ENCODE data around the gene LNX1.

Gene LNX1

GRCh38 chr4:53527326-53527725 lies 64.0 kb downstream of the LNX1 start:
- Mint-ChIP-seq H3K36me3 (no peaks in the 10 kb centered on the region), H3K9me3 (no peaks in the 10 kb centered on the region), H3K27me3 (peaks cover 8% of the 10 kb centered on the region), H3K4me1 (no peaks in the 10 kb centered on the region), H3K4me3 (no peak overlapping the region), H3K27ac (no peak overlapping the region)
- ATAC-seq (ENCODE audit: low read depth) = no peak
- no peak for DNase-seq (ENCODE audit: low spot score in 2 of 2)

GRCh38 chr4:53522334-53522733 lies 69.0 kb downstream of the LNX1 start:
- no peak overlapping the region for H3K4me3 Mint-ChIP-seq
- H3K27me3 Mint-ChIP-seq = peaks cover 10% of the 10 kb centered on the region
- no peak overlapping the region for H3K27ac Mint-ChIP-seq
- H3K4me1 Mint-ChIP-seq = no peaks in the 10 kb centered on the region
- no peak for DNase-seq (ENCODE audit: low spot score in 2 of 2)
- H3K9me3 Mint-ChIP-seq = no peaks in the 10 kb centered on the region
- H3K36me3 Mint-ChIP-seq = no peaks in the 10 kb centered on the region
- no peak for ATAC-seq (ENCODE audit: low read depth)

GRCh38 chr4:53520116-53520515 lies 71.2 kb downstream of the LNX1 start:
- DNase-seq (ENCODE audit: low spot score in 2 of 2) = no peak
- H3K4me1 Mint-ChIP-seq = no peaks in the 10 kb centered on the region
- no peaks in the 10 kb centered on the region for H3K9me3 Mint-ChIP-seq
- H3K27me3 Mint-ChIP-seq = peaks cover 7% of the 10 kb centered on the region
- ATAC-seq (ENCODE audit: low read depth) = no peak
- no peaks in the 10 kb centered on the region for H3K36me3 Mint-ChIP-seq
- H3K27ac Mint-ChIP-seq = no peak overlapping the region
- H3K4me3 Mint-ChIP-seq = no peak overlapping the region

- ATAC-seq (ENCODE audit: low read depth) (no peak), DNase-seq (ENCODE audit: low spot score in 2 of 2) (no peak)
- no peak overlapping the region for H3K27ac Mint-ChIP-seq
- H3K36me3 Mint-ChIP-seq = no peaks in the 10 kb centered on the region
- H3K9me3 Mint-ChIP-seq = no peaks in the 10 kb centered on the region
- H3K4me1 Mint-ChIP-seq = no peaks in the 10 kb centered on the region
- no peak overlapping the region for H3K4me3 Mint-ChIP-seq
- peaks cover 7% of the 10 kb centered on the region for H3K27me3 Mint-ChIP-seq
Observed at GRCh38 chr4:53518807-53519206, 72.5 kb downstream of the LNX1 start.

GRCh38 chr4:53515076-53515475 lies 76.2 kb downstream of the LNX1 start:
- no peaks in the 10 kb centered on the region for H3K4me1 Mint-ChIP-seq
- H3K9me3 Mint-ChIP-seq = no peaks in the 10 kb centered on the region
- no peaks in the 10 kb centered on the region for H3K36me3 Mint-ChIP-seq
- ATAC-seq (ENCODE audit: low read depth) (no peak), DNase-seq (ENCODE audit: low spot score in 2 of 2) (no peak)
- peaks cover 1% of the 10 kb centered on the region for H3K27me3 Mint-ChIP-seq
- no peak overlapping the region for H3K27ac Mint-ChIP-seq
- H3K4me3 Mint-ChIP-seq = no peak overlapping the region

- Mint-ChIP-seq H3K27me3 (peaks cover 1% of the 10 kb centered on the region), H3K4me3 (no peak overlapping the region), H3K27ac (no peak overlapping the region), H3K9me3 (no peaks in the 10 kb centered on the region), H3K36me3 (no peaks in the 10 kb centered on the region), H3K4me1 (no peaks in the 10 kb centered on the region)
- DNase-seq (ENCODE audit: low spot score in 2 of 2) (no peak), ATAC-seq (ENCODE audit: low read depth) (no peak)
Observed at GRCh38 chr4:53514509-53514908, 76.8 kb downstream of the LNX1 start.

- no peak overlapping the region for H3K4me3 Mint-ChIP-seq
- no peaks in the 10 kb centered on the region for H3K4me1 Mint-ChIP-seq
- H3K36me3 Mint-ChIP-seq = no peaks in the 10 kb centered on the region
- peaks cover 1% of the 10 kb centered on the region for H3K27me3 Mint-ChIP-seq
- no peak overlapping the region for H3K27ac Mint-ChIP-seq
- no peaks in the 10 kb centered on the region for H3K9me3 Mint-ChIP-seq
- ATAC-seq (ENCODE audit: low read depth) = no peak
- no peak for DNase-seq (ENCODE audit: low spot score in 2 of 2)
Observed at GRCh38 chr4:53512608-53513007, 78.7 kb downstream of the LNX1 start.

GRCh38 chr4:53511014-53511413 lies 80.3 kb downstream of the LNX1 start:
- H3K36me3 Mint-ChIP-seq = no peaks in the 10 kb centered on the region
- H3K9me3 Mint-ChIP-seq = no peaks in the 10 kb centered on the region
- ATAC-seq (ENCODE audit: low read depth) (no peak), DNase-seq (ENCODE audit: low spot score in 2 of 2) (no peak)
- H3K27me3 Mint-ChIP-seq = no peaks in the 10 kb centered on the region
- no peak overlapping the region for H3K4me3 Mint-ChIP-seq
- no peak overlapping the region for H3K27ac Mint-ChIP-seq
- no peaks in the 10 kb centered on the region for H3K4me1 Mint-ChIP-seq

GRCh38 chr4:53510321-53510720 lies 81.0 kb downstream of the LNX1 start:
- DNase-seq (ENCODE audit: low spot score in 2 of 2) (no peak), ATAC-seq (ENCODE audit: low read depth) (no peak)
- Mint-ChIP-seq H3K36me3 (no peaks in the 10 kb centered on the region), H3K27ac (no peak overlapping the region), H3K9me3 (no peaks in the 10 kb centered on the region), H3K4me3 (no peak overlapping the region), H3K4me1 (no peaks in the 10 kb centered on the region), H3K27me3 (peaks cover 5% of the 10 kb centered on the region)

GRCh38 chr4:53508446-53508845 lies 82.8 kb downstream of the LNX1 start:
- Mint-ChIP-seq H3K9me3 (no peaks in the 10 kb centered on the region), H3K4me1 (no peaks in the 10 kb centered on the region)
- DNase-seq (ENCODE audit: low spot score in 2 of 2) = no peak

GRCh38 chr4:53507671-53508286 lies 83.5 kb downstream of the LNX1 start:
- no peak for DNase-seq (ENCODE audit: low spot score in 2 of 2)

More at GRCh38 chr4:53508446-53508845, 82.8 kb downstream of the LNX1 start:
- Mint-ChIP-seq H3K27ac (no peak overlapping the region), H3K27me3 (peaks cover 7% of the 10 kb centered on the region), H3K4me3 (no peak overlapping the region), H3K36me3 (no peaks in the 10 kb centered on the region)
- ATAC-seq (ENCODE audit: low read depth) = no peak

GRCh38 chr4:53507058-53507457 lies 84.2 kb downstream of the LNX1 start:
- no peaks in the 10 kb centered on the region for H3K36me3 Mint-ChIP-seq
- H3K27me3 Mint-ChIP-seq = peaks cover 9% of the 10 kb centered on the region
- ATAC-seq (ENCODE audit: low read depth) (no peak), DNase-seq (ENCODE audit: low spot score in 2 of 2) (no peak)
- H3K9me3 Mint-ChIP-seq = no peaks in the 10 kb centered on the region
- no peaks in the 10 kb centered on the region for H3K4me1 Mint-ChIP-seq
- no peak overlapping the region for H3K4me3 Mint-ChIP-seq
- no peak overlapping the region for H3K27ac Mint-ChIP-seq

More at GRCh38 chr4:53507671-53508286, 83.5 kb downstream of the LNX1 start:
- Mint-ChIP-seq H3K27me3 (peaks cover 9% of the 10 kb centered on the region), H3K36me3 (no peaks in the 10 kb centered on the region), H3K4me1 (no peaks in the 10 kb centered on the region), H3K9me3 (no peaks in the 10 kb centered on the region), H3K27ac (no peak overlapping the region), H3K4me3 (no peak overlapping the region)
- no peak for ATAC-seq (ENCODE audit: low read depth)

GRCh38 chr4:53505947-53506346 lies 85.3 kb downstream of the LNX1 start:
- ATAC-seq (ENCODE audit: low read depth) (no peak), DNase-seq (ENCODE audit: low spot score in 2 of 2) (no peak)
- Mint-ChIP-seq H3K36me3 (no peaks in the 10 kb centered on the region), H3K27me3 (peaks cover 9% of the 10 kb centered on the region), H3K4me1 (no peaks in the 10 kb centered on the region), H3K4me3 (no peak overlapping the region), H3K9me3 (no peaks in the 10 kb centered on the region), H3K27ac (no peak overlapping the region)

GRCh38 chr4:53502094-53502493 lies 89.2 kb downstream of the LNX1 start:
- Mint-ChIP-seq H3K27me3 (peaks cover 9% of the 10 kb centered on the region), H3K27ac (no peak overlapping the region), H3K4me3 (no peak overlapping the region), H3K9me3 (no peaks in the 10 kb centered on the region), H3K36me3 (no peaks in the 10 kb centered on the region), H3K4me1 (no peaks in the 10 kb centered on the region)
- no peak for ATAC-seq (ENCODE audit: low read depth)
- no peak for DNase-seq (ENCODE audit: low spot score in 2 of 2)

GRCh38 chr4:53501561-53501960 lies 89.7 kb downstream of the LNX1 start:
- no peaks in the 10 kb centered on the region for H3K36me3 Mint-ChIP-seq
- no peak overlapping the region for H3K4me3 Mint-ChIP-seq
- DNase-seq (ENCODE audit: low spot score in 2 of 2) = no peak
- H3K27me3 Mint-ChIP-seq = peaks cover 9% of the 10 kb centered on the region
- no peaks in the 10 kb centered on the region for H3K4me1 Mint-ChIP-seq
- H3K9me3 Mint-ChIP-seq = no peaks in the 10 kb centered on the region
- no peak for ATAC-seq (ENCODE audit: low read depth)
- no peak overlapping the region for H3K27ac Mint-ChIP-seq
